Testis (tissue), 2 donors: ENCODE results near the gene LFNG.

ENCODE experiments used
- POLR2A ChIP-seq: fragments of 450-650 bp; IDR thresholded peaks from one replicate; pipeline ENCODE4 v1.6.1; 2017; ENCODE audit warnings: antibody characterized with exemption, mild to moderate bottlenecking, moderate library complexity
- TF ChIP-seq, protein P1 (sequence below), 3 experiments: fragments of 450-650 bp in 2 of 3; fragments of 200-600 bp in 1 of 3; sonication (generic) in 1 of 3; IDR thresholded peaks; one replicate each; pipeline ENCODE4 v1.5.1; 2016 to 2019; ENCODE audit warnings: antibody characterized with exemption in 3 of 3, mild to moderate bottlenecking in 2 of 3, moderate library complexity in 1 of 3

DNA sequence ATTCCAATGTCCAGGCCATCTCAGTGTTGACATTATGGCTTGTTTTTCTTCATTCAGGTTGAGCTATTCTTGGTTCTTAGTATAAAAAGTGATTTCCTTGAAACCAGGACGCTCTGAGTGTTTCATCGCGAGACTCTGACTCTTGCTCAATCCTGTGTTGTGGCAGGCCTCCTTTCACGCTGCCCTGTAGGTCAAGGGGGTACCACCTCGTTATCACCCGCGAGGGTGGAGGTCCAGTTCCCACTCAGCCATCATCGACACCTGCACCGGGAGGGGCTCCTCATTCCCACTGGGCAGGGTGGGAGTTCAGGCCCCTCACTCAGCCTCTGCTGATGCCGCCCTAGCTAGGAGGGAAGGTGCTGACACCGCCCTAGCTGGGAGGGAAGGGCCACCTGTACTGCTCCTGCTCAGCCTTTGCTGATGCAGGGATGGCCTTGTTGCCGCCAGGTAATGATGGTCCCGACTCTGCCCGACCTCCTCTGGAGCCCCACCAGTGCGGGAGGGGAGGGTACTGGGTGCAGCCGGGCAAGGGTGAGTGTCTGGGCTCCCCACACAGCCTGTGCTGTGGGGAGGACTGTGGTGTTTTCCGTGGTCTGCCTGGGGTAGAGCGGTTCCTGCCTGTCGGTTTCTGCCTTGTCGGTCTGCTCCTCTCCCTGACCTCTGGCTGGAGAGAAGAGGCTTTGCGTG lies 55.6 kb downstream of the LFNG start:
- TF ChIP-seq, protein P1, sequence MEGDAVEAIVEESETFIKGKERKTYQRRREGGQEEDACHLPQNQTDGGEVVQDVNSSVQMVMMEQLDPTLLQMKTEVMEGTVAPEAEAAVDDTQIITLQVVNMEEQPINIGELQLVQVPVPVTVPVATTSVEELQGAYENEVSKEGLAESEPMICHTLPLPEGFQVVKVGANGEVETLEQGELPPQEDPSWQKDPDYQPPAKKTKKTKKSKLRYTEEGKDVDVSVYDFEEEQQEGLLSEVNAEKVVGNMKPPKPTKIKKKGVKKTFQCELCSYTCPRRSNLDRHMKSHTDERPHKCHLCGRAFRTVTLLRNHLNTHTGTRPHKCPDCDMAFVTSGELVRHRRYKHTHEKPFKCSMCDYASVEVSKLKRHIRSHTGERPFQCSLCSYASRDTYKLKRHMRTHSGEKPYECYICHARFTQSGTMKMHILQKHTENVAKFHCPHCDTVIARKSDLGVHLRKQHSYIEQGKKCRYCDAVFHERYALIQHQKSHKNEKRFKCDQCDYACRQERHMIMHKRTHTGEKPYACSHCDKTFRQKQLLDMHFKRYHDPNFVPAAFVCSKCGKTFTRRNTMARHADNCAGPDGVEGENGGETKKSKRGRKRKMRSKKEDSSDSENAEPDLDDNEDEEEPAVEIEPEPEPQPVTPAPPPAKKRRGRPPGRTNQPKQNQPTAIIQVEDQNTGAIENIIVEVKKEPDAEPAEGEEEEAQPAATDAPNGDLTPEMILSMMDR (IDR thresholded peaks at IDR 0.05) = no peak
- no peak for TF ChIP-seq POLR2A
